ENCODE data around the gene NTSR1.

NTSR1 gene

GRCh38 chr20:62736407-62737071, 27.9 kb downstream of the NTSR1 start:
- DNase-seq (ENCODE audit: low read depth in 1 of 2, low spot score in 1 of 2) = no peak
- Histone ChIP-seq H3K4me3 (replicated peaks; ENCODE audit: insufficient read depth, low read length) (no peak overlapping the region), H3K27ac (replicated peaks) (no peak overlapping the region), H3K27me3 (ENCODE audit: insufficient read depth, poor library complexity, severe bottlenecking) (no peaks in the 10 kb centered on the region)
- TF ChIP-seq POLR2AphosphoS5 (IDR thresholded peaks at IDR 0.05; ENCODE audit: low read depth) (no peak), REST (IDR thresholded peaks at IDR 0.05; ENCODE audit: insufficient replicate concordance, low read depth) (no peak), GABPA (IDR thresholded peaks at IDR 0.05; ENCODE audit: low read depth) (no peak), CTCF (IDR thresholded peaks at IDR 0.05; ENCODE audit: insufficient read depth, low read length) (no peak), SPI1 (IDR thresholded peaks at IDR 0.05; ENCODE audit: borderline replicate concordance, low read depth) (no peak)

GRCh38 chr20:62737271-62737811, 28.7 kb downstream of the NTSR1 start:
- TF ChIP-seq GABPA (IDR thresholded peaks at IDR 0.05; ENCODE audit: low read depth) (no peak), REST (IDR thresholded peaks at IDR 0.05; ENCODE audit: insufficient replicate concordance, low read depth) (no peak), POLR2AphosphoS5 (IDR thresholded peaks at IDR 0.05; ENCODE audit: low read depth) (no peak), CTCF (IDR thresholded peaks at IDR 0.05; ENCODE audit: insufficient read depth, low read length) (no peak)
- no peak overlapping the region for H3K27ac ChIP-seq (replicated peaks)
- H3K4me3 ChIP-seq (replicated peaks; ENCODE audit: insufficient read depth, low read length) = no peak overlapping the region
- DNase-seq (ENCODE audit: low read depth in 1 of 2, low spot score in 1 of 2) = no peak
- H3K27me3 ChIP-seq (ENCODE audit: insufficient read depth, poor library complexity, severe bottlenecking) = no peaks in the 10 kb centered on the region

- Histone ChIP-seq H3K4me3 (replicated peaks; ENCODE audit: insufficient read depth, low read length) (no peak overlapping the region), H3K27me3 (ENCODE audit: insufficient read depth, poor library complexity, severe bottlenecking) (no peaks in the 10 kb centered on the region), H3K27ac (replicated peaks) (no peak overlapping the region)
- no peak for DNase-seq (ENCODE audit: low read depth in 1 of 2, low spot score in 1 of 2)
- TF ChIP-seq GABPA (IDR thresholded peaks at IDR 0.05; ENCODE audit: low read depth) (no peak), REST (IDR thresholded peaks at IDR 0.05; ENCODE audit: insufficient replicate concordance, low read depth) (no peak), SPI1 (IDR thresholded peaks at IDR 0.05; ENCODE audit: borderline replicate concordance, low read depth) (no peak), CTCF (IDR thresholded peaks at IDR 0.05; ENCODE audit: insufficient read depth, low read length) (no peak), POLR2AphosphoS5 (IDR thresholded peaks at IDR 0.05; ENCODE audit: low read depth) (no peak)
Observed at GRCh38 chr20:62738025-62738881, 29.6 kb downstream of the NTSR1 start.
